GM23248 (cell line): ENCODE results near the gene COL6A1. TPM values are rescaled to one million over a fixed set of nuclear protein-coding genes. Genes with fewer than 3 reads are reported as not detected.

ENCODE experiments used
- DNase-seq: peaks from one replicate; pipeline ENCODE4 v3.0.0-alpha.2; 2015
- H2AFZ ChIP-seq: fragments of 200-600 bp; sonication (generic); 2 replicates; pipeline ENCODE4 v1.6.1; 2016; ENCODE audit warnings: antibody characterized with exemption
- H3F3A ChIP-seq: fragments of 200-600 bp; sonication (generic); 2 replicates; pipeline ENCODE4 v1.6.1; 2016; ENCODE audit warnings: mild to moderate bottlenecking, antibody characterized with exemption, mixed run types; ENCODE audit not compliant: insufficient read depth
- H3K27ac ChIP-seq: fragments of 200-600 bp; sonication (generic); 2 replicates; pipeline ENCODE4 v1.5.1; 2016; ENCODE audit warnings: mild to moderate bottlenecking
- H3K27me3 ChIP-seq: fragments of 200-600 bp; sonication (generic); replicated peaks from 2 replicates; pipeline ENCODE4 v1.6.1; 2016; ENCODE audit warnings: mild to moderate bottlenecking; ENCODE audit not compliant: insufficient read depth
- H3K36me3 ChIP-seq: fragments of 200-600 bp; sonication (generic); 2 replicates; pipeline ENCODE4 v1.6.1; 2016; ENCODE audit warnings: low read depth, mild to moderate bottlenecking
- H3K4me1 ChIP-seq: fragments of 200-600 bp; sonication (generic); 2 replicates; pipeline ENCODE4 v1.6.1; 2016; ENCODE audit warnings: mild to moderate bottlenecking; ENCODE audit not compliant: insufficient read depth
- H3K4me2 ChIP-seq: fragments of 200-600 bp; sonication (generic); one replicate; pipeline ENCODE4 v1.6.1; 2016; ENCODE audit warnings: mild to moderate bottlenecking; ENCODE audit not compliant: unreplicated experiment
- H3K4me3 ChIP-seq: fragments of 200-600 bp; sonication (generic); 2 replicates; pipeline ENCODE4 v1.5.1; 2016; ENCODE audit warnings: mild to moderate bottlenecking
- H3K79me2 ChIP-seq: fragments of 200-600 bp; sonication (generic); 2 replicates; pipeline ENCODE4 v1.6.1; 2016; ENCODE audit warnings: mild to moderate bottlenecking; ENCODE audit not compliant: insufficient read depth
- H3K9ac ChIP-seq: fragments of 200-600 bp; sonication (generic); 2 replicates; pipeline ENCODE4 v1.6.1; 2016; ENCODE audit warnings: mild to moderate bottlenecking
- H3K9me2 ChIP-seq: fragments of 200-600 bp; sonication (generic); 2 replicates; pipeline ENCODE4 v1.6.1; 2016; ENCODE audit warnings: mixed run types, mild to moderate bottlenecking, moderate library complexity; ENCODE audit not compliant: insufficient read depth
- H3K9me3 ChIP-seq: fragments of 200-600 bp; sonication (generic); one replicate; pipeline ENCODE4 v1.6.1; 2017; ENCODE audit warnings: low read depth
- H4K20me1 ChIP-seq: fragments of 200-600 bp; sonication (generic); 2 replicates; pipeline ENCODE4 v1.6.0; 2016; ENCODE audit not compliant: insufficient read depth
- EZH2 ChIP-seq: fragments of 200-600 bp; sonication (generic); IDR thresholded peaks from 2 replicates; pipeline ENCODE4 v1.6.1; 2018; ENCODE audit warnings: antibody characterized with exemption, mild to moderate bottlenecking; ENCODE audit not compliant: insufficient read depth, poor library complexity, severe bottlenecking
- EZH2phosphoT487 ChIP-seq: fragments of 200-600 bp; sonication (generic); IDR thresholded peaks from 2 replicates; pipeline ENCODE4 v1.6.1; 2018; ENCODE audit warnings: antibody characterized with exemption, moderate library complexity, mild to moderate bottlenecking, low read depth; ENCODE audit not compliant: insufficient read depth
- WGBS, 2 experiments: methylation state at CpG; one replicate each; pipeline ENCODE4 v1.1.6; 2015 to 2017; ENCODE audit warnings: low lambda C conversion rate in 2 of 2, low coverage in 1 of 2; ENCODE audit errors: missing lambda C conversion rate in 2 of 2; 5-methylcytosine and 5-hydroxymethylcytosine counted together
- in situ Hi-C: fragments of 300-500 bp; cut with MboI; formaldehyde crosslinking; loops from 2 replicates; pipeline ENCODE4 v1.15.0; 2020
- polyA plus RNA-seq: library from polyadenylated mRNA; unstranded; fragments of >200 nt; fragmentation: Nextera tagmentation; extraction: Ambion mirVana; gene quantifications from 2 replicates; pipeline ENCODE4 v1.2.1, GENCODE V29; 2016
- total RNA-seq: library from RNA; depleted of rRNA; stranded (reverse); fragments of >200 nt; shearing (Covaris generic); gene quantifications from 2 replicates; pipeline ENCODE4 v1.2.3, GENCODE V29; 2014

COL6A1 gene
- total and polyA plus RNA-seq, 2 experiments from 2014 or later, result 685 to 1,783 TPM

DNA sequence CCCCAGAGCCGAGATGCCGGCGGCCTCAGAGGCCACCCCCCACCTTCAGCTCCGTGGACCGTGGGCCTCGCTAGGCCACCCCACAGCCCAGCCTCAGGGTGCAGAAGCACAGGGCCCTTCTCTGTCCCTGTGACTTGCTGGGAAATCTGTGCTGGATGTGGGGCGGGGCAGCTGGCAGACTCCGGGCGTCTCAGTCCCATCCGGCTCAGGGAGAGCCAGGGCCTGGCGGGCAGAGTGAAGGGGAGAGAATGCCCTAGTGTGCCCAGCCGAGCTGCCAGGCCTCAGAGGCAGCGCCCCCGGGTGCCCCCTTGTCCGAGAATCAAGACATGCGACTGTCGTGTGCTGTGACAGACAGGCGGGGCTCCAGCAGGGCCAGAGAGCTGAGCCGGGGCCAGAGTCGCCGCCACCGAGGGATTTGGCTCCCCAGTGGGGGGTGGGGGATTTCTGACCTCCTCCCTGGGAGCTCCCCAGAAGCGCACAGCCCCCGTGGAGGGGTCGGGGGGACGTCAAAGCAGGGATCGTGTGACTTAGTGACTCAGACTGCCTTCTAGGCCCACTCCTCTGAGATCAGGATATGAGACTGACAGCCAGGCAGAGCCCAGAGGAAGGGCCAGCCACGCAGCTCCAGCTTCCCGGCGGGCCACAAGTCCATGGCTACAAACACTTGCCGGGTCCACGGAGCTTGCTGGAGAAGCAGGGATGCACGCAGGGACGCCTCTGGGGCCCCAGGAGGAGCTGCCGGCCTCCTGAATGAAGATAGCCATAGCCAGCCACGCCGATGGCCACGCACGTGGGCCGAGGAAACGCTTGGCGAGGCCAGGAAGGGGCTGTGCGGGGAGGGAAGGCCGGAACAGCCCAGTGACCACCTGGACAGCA is 11.9 kb downstream of the COL6A1 start:
- in situ Hi-C loops, result loop anchor here (10.0 kb wide), 1 partner anchor 121 kb away; no protein-coding TSS in a partner anchor
- Histone ChIP-seq H3K9ac (no peak overlapping the region), H4K20me1 (no peaks in the 10 kb centered on the region), H3K9me2 (no peaks in the 10 kb centered on the region), H3K79me2 (peaks cover 56% of the 10 kb centered on the region), H3K4me1 (no peaks in the 10 kb centered on the region), H2AFZ (no peak overlapping the region), H3K36me3 (peaks cover 26% of the 10 kb centered on the region; the same call in 1 of the 2 replicates), H3F3A (no peaks in the 10 kb centered on the region), H3K27me3 (no peaks in the 10 kb centered on the region), H3K27ac (no peak overlapping the region), H3K4me3 (no peak overlapping the region), H3K9me3 (no peaks in the 10 kb centered on the region), H3K4me2 (no peak overlapping the region)
- peak; percentile 26 for DNase-seq
- TF ChIP-seq EZH2, result no peak
- WGBS, 2 experiments, result 70 to 73% methylated on average over 43 to 44 of the region's 44 CpGs

DNA sequence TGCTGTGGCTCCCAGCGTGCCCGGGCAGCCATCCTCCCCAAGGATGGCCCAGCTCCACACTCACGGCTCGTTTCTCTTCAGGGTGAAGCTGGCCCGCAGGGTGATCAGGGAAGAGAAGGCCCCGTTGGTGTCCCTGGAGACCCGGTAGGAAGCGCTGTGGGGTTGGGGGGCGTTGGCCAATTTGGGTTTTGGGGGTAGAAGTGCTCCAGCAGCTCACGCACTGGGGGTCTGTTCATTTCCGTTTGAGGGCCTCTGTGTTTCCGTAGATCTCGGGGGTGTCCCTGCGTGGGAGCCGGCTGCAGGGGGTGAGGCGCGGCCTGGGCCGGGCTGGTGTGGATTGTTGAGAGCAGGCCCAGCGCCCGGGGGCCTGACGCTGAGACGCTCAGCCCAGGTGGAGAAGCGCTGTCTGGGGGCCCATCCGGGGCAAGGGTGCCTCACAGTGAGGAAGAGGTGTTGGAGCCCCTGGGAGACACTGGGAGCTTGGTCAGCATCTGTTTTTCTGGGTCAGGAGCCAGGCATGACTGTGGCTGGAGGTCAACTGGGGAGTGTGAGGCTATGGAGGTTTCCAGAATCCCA is 12.6 kb downstream of the COL6A1 start:
- peak; percentile 36 for DNase-seq
- no peaks in the 10 kb centered on the region for H3K27me3 ChIP-seq
- WGBS, 2 experiments, result 89 to 96% methylated on average over 22 to 24 of the region's 24 CpGs
- H3K4me3 ChIP-seq, result no peak overlapping the region
- no peak overlapping the region for H3K4me2 ChIP-seq
- H3K27ac ChIP-seq, result 0 out of 2 replicates have a peak overlapping the region, but pooled peaks have one; percentile 7
- TF ChIP-seq EZH2phosphoT487, result no peak
- no peak for TF ChIP-seq EZH2
- in situ Hi-C loops, result loop anchor here (10.0 kb wide), 1 partner anchor 121 kb away; no protein-coding TSS in a partner anchor
- no peaks in the 10 kb centered on the region for H3F3A ChIP-seq
- no peaks in the 10 kb centered on the region for H3K4me1 ChIP-seq
- H4K20me1 ChIP-seq, result no peaks in the 10 kb centered on the region
- H3K9me3 ChIP-seq, result no peaks in the 10 kb centered on the region
- peaks cover 33% of the 10 kb centered on the region; the same call in 1 of the 2 replicates for H3K36me3 ChIP-seq
- peaks cover 49% of the 10 kb centered on the region for H3K79me2 ChIP-seq
- H3K9me2 ChIP-seq, result no peaks in the 10 kb centered on the region
- no peak overlapping the region for H3K9ac ChIP-seq
- no peak overlapping the region for H2AFZ ChIP-seq

DNA sequence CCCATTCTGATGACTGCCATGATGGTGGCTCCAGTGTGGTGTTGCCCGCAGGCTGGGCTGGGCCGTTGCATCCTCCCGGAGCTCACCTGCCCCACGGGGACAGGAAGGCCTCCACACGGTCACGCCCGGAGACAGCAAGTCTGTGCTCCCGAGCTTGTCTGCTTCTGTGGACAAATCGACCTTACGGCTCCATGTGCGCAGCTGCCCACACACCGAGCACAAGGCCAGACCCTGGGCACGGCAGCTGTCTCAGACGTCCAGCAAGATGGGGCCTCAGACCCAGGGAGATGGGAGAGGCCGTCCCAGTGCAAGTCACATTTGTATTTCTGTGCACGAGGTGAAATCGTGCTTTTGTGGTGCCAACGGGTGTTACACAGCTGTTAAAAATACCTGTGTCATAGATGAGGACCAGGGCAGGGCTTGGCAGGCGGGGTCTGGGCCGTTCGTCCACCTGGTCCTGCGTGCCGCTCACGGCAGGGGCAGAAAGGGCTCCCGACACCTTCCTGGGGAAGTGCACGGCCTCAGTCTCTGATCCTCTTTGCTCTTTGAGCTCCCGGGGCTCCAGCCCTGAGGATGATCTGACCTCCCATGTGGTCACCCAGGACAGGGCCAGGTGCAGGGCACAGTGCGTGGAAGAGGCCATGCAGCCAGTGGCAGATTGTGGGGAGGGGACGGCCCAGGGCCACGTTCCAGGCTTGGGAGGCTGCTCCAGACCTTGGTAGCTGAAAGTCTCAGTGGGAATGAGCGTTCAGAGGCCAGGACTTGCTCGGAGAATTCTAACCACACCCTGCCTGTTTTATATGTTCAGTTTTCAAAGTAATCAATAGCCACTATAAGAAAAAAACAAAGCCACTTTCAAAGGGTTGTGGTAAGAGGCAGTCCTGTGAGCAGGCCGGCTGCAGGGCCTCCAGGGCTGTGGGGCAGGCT is 13.5 kb downstream of the COL6A1 start:
- 0 out of 2 replicates have a peak, but pooled peaks cover under 1% of the 10 kb centered on the region for H3F3A ChIP-seq
- H3K4me2 ChIP-seq, result no peak overlapping the region
- no peaks in the 10 kb centered on the region for H3K27me3 ChIP-seq
- no peaks in the 10 kb centered on the region for H3K9me2 ChIP-seq
- H3K27ac ChIP-seq, result 0 out of 2 replicates have a peak overlapping the region, but pooled peaks have one; percentile 10
- H3K9me3 ChIP-seq, result no peaks in the 10 kb centered on the region
- H3K9ac ChIP-seq, result no peak overlapping the region
- no peak for TF ChIP-seq EZH2phosphoT487
- TF ChIP-seq EZH2, result no peak
- H3K4me3 ChIP-seq, result no peak overlapping the region
- in situ Hi-C loops, result loop anchor here (10.0 kb wide), 1 partner anchor 120 kb away; no protein-coding TSS in a partner anchor
- peaks cover 33% of the 10 kb centered on the region; the same call in 1 of the 2 replicates for H3K36me3 ChIP-seq
- no peak for DNase-seq
- no peak overlapping the region for H2AFZ ChIP-seq
- no peaks in the 10 kb centered on the region for H3K4me1 ChIP-seq
- H3K79me2 ChIP-seq, result peaks cover 41% of the 10 kb centered on the region
- H4K20me1 ChIP-seq, result no peaks in the 10 kb centered on the region
- 81 to 83% methylated on average over 33 of the region's 33 CpGs for WGBS, 2 experiments
